ENCODE data around the gene CFAP107. TPM values are rescaled to one million over a fixed set of nuclear protein-coding genes. Genes with fewer than 3 reads are reported as not detected.

CFAP107 gene
- total and polyA plus RNA-seq, 2 experiments from 2014 or later: not detected

DNA sequence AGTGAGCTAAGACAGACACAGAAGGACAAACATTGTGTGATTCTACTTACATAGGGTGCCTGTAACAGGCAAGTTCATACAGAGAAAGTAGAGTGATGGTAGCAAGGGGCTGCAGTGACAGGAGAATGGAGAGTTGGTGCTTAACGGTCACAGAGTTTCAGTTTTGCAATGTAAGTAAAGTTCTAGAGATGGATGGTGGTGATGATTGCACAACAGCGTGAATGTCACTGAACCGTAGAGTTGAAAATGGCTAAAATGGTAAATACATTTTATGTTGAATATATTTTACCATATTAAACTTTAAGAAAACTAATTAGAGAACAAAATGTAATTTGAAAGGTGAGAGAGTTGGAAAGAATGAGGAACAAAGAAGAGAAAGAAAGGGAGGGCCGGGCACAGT, 8.7 kb downstream of the CFAP107 start:
- 63 to 69% methylated on average over 4 of the region's 4 CpGs for WGBS, 2 experiments (ENCODE audit: low coverage in 1 of 2, low lambda C conversion rate in 2 of 2, missing lambda C conversion rate in 2 of 2)

DNA sequence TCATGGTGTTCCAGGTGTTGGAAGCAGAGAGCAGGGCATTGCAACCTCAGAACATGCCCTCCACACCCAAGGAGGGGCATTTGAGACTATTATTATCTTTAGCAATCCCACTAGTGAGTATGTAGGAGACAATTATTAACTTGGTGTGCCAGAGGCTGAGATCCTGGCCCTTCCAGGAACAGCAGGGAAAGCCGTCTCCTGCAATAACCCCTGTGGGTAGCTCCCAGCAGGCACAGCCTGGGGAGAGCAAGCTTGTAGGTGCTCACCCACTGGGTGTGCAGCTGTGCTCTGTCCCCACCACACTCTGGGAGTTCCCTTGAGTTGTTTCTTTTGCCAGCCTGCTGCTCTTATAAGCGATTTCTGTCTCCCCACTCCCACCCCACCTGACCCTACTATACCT, 10.3 kb downstream of the CFAP107 start:
- Histone ChIP-seq H3K27me3 (replicated peaks; ENCODE audit: insufficient read depth) (no peaks in the 10 kb centered on the region), H3K36me3 (ENCODE audit: low read depth) (no peaks in the 10 kb centered on the region), H2AFZ (no peak overlapping the region), H3K79me2 (ENCODE audit: insufficient read depth) (no peaks in the 10 kb centered on the region), H3K27ac (no peak overlapping the region), H3K9ac (no peak overlapping the region), H3F3A (ENCODE audit: insufficient read depth) (no peaks in the 10 kb centered on the region), H3K4me1 (ENCODE audit: insufficient read depth) (no peaks in the 10 kb centered on the region), H3K4me2 (ENCODE audit: unreplicated experiment) (no peak overlapping the region), H3K9me3 (ENCODE audit: low read depth) (no peaks in the 10 kb centered on the region), H3K4me3 (no peak overlapping the region), H4K20me1 (ENCODE audit: insufficient read depth) (no peaks in the 10 kb centered on the region), H3K9me2 (ENCODE audit: insufficient read depth) (no peaks in the 10 kb centered on the region)
- 27 to 35% methylated on average over 2 of the region's 2 CpGs for WGBS, 2 experiments (ENCODE audit: low coverage in 1 of 2, low lambda C conversion rate in 2 of 2, missing lambda C conversion rate in 2 of 2)
- in situ Hi-C loops (cut with MboI): no loop called here
- DNase-seq: no peak
- no peak for TF ChIP-seq EZH2phosphoT487 (IDR thresholded peaks at IDR 0.05; ENCODE audit: insufficient read depth, low read depth)
- TF ChIP-seq EZH2 (IDR thresholded peaks at IDR 0.05; ENCODE audit: insufficient read depth, poor library complexity, severe bottlenecking): no peak

More for the DNA sequence above, 8.7 kb downstream of the CFAP107 start:
- DNase-seq: no peak
- no peak overlapping the region for H2AFZ ChIP-seq
- H3K27me3 ChIP-seq (replicated peaks; ENCODE audit: insufficient read depth): no peaks in the 10 kb centered on the region
- no peak overlapping the region for H3K9ac ChIP-seq
- in situ Hi-C loops (cut with MboI): no loop called here
- H3K9me3 ChIP-seq (ENCODE audit: low read depth): peaks cover 1% of the 10 kb centered on the region
- no peak overlapping the region for H3K27ac ChIP-seq
- no peaks in the 10 kb centered on the region for H3K9me2 ChIP-seq (ENCODE audit: insufficient read depth)
- H4K20me1 ChIP-seq (ENCODE audit: insufficient read depth): no peaks in the 10 kb centered on the region
- TF ChIP-seq EZH2phosphoT487 (IDR thresholded peaks at IDR 0.05; ENCODE audit: insufficient read depth, low read depth) (no peak), EZH2 (IDR thresholded peaks at IDR 0.05; ENCODE audit: insufficient read depth, poor library complexity, severe bottlenecking) (no peak)
- H3K4me2 ChIP-seq (ENCODE audit: unreplicated experiment): no peak overlapping the region
- no peak overlapping the region for H3K4me3 ChIP-seq
- no peaks in the 10 kb centered on the region for H3F3A ChIP-seq (ENCODE audit: insufficient read depth)
- no peaks in the 10 kb centered on the region for H3K36me3 ChIP-seq (ENCODE audit: low read depth)
- no peaks in the 10 kb centered on the region for H3K79me2 ChIP-seq (ENCODE audit: insufficient read depth)
- H3K4me1 ChIP-seq (ENCODE audit: insufficient read depth): no peaks in the 10 kb centered on the region

DNA sequence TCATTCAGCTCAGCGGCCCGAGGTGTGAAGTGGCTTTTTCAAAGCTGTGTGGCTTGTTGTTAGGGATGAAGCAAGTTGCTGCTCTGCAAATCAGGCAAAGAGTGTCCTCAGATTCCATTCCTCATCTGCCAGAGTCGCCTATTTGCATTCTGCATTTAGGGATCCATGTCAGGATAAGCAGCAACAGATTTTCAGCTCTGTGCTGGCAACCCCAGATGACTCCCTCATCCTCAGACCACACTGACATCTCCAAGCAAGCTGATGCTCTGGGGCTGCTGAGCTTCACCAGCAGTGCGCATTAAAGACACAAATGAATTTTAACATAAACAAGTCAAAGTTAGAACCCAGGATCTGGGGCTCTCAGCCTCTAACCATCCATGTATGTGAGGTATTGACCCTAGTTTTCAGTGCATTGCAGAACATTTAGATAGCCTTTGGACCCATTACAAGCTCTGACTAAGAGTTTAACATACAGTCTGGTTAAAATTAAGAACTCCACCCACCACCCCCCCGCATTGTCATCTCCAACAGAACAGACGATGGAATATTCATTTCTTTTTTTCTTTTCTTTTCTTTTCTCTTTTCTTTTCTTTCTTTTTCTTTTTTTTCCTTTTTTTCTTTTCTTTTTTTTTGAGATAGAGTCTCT, 10.9 kb downstream of the CFAP107 start:
- H3K9me2 ChIP-seq (ENCODE audit: insufficient read depth): no peaks in the 10 kb centered on the region
- DNase-seq: peak; percentile 32
- no peaks in the 10 kb centered on the region for H3K9me3 ChIP-seq (ENCODE audit: low read depth)
- H3K9ac ChIP-seq: no peak overlapping the region
- H3K4me1 ChIP-seq (ENCODE audit: insufficient read depth): no peaks in the 10 kb centered on the region
- H4K20me1 ChIP-seq (ENCODE audit: insufficient read depth): no peaks in the 10 kb centered on the region
- 4 to 7% methylated on average over 6 of the region's 6 CpGs for WGBS, 2 experiments (ENCODE audit: low coverage in 1 of 2, low lambda C conversion rate in 2 of 2, missing lambda C conversion rate in 2 of 2)
- no peaks in the 10 kb centered on the region for H3K36me3 ChIP-seq (ENCODE audit: low read depth)
- no peaks in the 10 kb centered on the region for H3K79me2 ChIP-seq (ENCODE audit: insufficient read depth)
- H3K27me3 ChIP-seq (replicated peaks; ENCODE audit: insufficient read depth): no peaks in the 10 kb centered on the region
- no peak for TF ChIP-seq EZH2phosphoT487 (IDR thresholded peaks at IDR 0.05; ENCODE audit: insufficient read depth, low read depth)
- no peak for TF ChIP-seq EZH2 (IDR thresholded peaks at IDR 0.05; ENCODE audit: insufficient read depth, poor library complexity, severe bottlenecking)
- no peak overlapping the region for H3K27ac ChIP-seq
- H2AFZ ChIP-seq: no peak overlapping the region
- H3K4me2 ChIP-seq (ENCODE audit: unreplicated experiment): no peak overlapping the region
- no peaks in the 10 kb centered on the region for H3F3A ChIP-seq (ENCODE audit: insufficient read depth)
- in situ Hi-C loops (cut with MboI): no loop called here
- H3K4me3 ChIP-seq: no peak overlapping the region

DNA sequence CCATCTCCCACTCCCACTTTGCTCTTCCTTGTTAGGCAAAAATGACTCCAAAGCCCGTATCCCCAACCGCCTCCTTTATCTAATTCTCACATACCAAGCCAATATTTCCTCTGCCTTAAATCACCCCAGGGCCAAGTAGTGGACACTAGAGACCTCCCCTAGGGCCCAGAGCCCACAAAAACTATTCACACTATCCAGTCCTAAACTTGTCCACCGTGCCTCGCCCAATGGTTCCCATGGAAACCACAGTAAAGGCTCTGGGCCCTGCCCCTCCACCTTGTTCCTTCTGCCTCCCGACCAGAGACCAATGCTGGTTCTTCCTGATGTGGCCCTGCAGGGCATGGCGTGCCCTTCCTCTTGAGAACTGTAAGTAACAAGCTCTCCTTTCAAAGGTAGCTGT, 11.8 kb downstream of the CFAP107 start:
- Histone ChIP-seq H3K9me2 (ENCODE audit: insufficient read depth) (no peaks in the 10 kb centered on the region), H4K20me1 (ENCODE audit: insufficient read depth) (no peaks in the 10 kb centered on the region), H3K79me2 (ENCODE audit: insufficient read depth) (no peaks in the 10 kb centered on the region), H3K27me3 (replicated peaks; ENCODE audit: insufficient read depth) (no peaks in the 10 kb centered on the region), H3K4me3 (no peak overlapping the region), H3K36me3 (ENCODE audit: low read depth) (no peaks in the 10 kb centered on the region), H3K27ac (no peak overlapping the region), H3K4me2 (ENCODE audit: unreplicated experiment) (no peak overlapping the region), H3F3A (ENCODE audit: insufficient read depth) (no peaks in the 10 kb centered on the region), H3K9me3 (ENCODE audit: low read depth) (no peaks in the 10 kb centered on the region), H3K4me1 (ENCODE audit: insufficient read depth) (no peaks in the 10 kb centered on the region), H2AFZ (no peak overlapping the region), H3K9ac (no peak overlapping the region)
- no peak for DNase-seq
- TF ChIP-seq EZH2 (IDR thresholded peaks at IDR 0.05; ENCODE audit: insufficient read depth, poor library complexity, severe bottlenecking): no peak
- no peak for TF ChIP-seq EZH2phosphoT487 (IDR thresholded peaks at IDR 0.05; ENCODE audit: insufficient read depth, low read depth)
- WGBS, 2 experiments (ENCODE audit: low coverage in 1 of 2, low lambda C conversion rate in 2 of 2, missing lambda C conversion rate in 2 of 2): 47 to 49% methylated on average over 6 of the region's 6 CpGs
- in situ Hi-C loops (cut with MboI): no loop called here

Data from GM23248 (cell line).